Peyer's patch (tissue), 4 donors: ENCODE measurements around the gene BMPR1A. TPM values are rescaled to one million over a fixed set of nuclear protein-coding genes. Genes with fewer than 3 reads are reported as not detected.

ENCODE experiments used
- DNase-seq, 3 donors: peaks; one replicate each; pipeline ENCODE4 v3.0.0-alpha.2; 2017 to 2019
- H3K27ac ChIP-seq, 4 donors: fragments of 200-600 bp; sonication (generic); one replicate each; pipeline ENCODE4 v1.5.1; 2016 to 2019
- H3K27me3 ChIP-seq, 2 donors: fragments of 200-600 bp; sonication (generic); one replicate each; pipeline ENCODE4 v1.5.1; 2019
- H3K36me3 ChIP-seq, 3 donors: fragments of 200-600 bp; sonication (generic); one replicate each; pipeline ENCODE4 v1.5.1; 2016 to 2019
- H3K4me1 ChIP-seq, 4 donors: fragments of 200-600 bp; sonication (generic); one replicate each; pipeline ENCODE4 v1.5.1; 2016 to 2019
- H3K4me3 ChIP-seq, 4 donors: fragments of 200-600 bp; sonication (generic); 1 replicate in 3 of 4; 2 replicates in 1 of 4; pipeline ENCODE4 v1.5.1; 2016 to 2019; ENCODE audit warnings: mild to moderate bottlenecking in 1 of 4
- H3K9me3 ChIP-seq, 4 donors: fragments of 200-600 bp; sonication (generic); one replicate each; pipeline ENCODE4 v1.5.1; 2016 to 2019; ENCODE audit warnings: mild to moderate bottlenecking in 1 of 4
- POLR2A ChIP-seq, 2 donors: fragments of 450-650 bp; IDR thresholded peaks; one replicate each; pipeline ENCODE4 v1.5.1; 2017; ENCODE audit warnings: antibody characterized with exemption in 2 of 2, mild to moderate bottlenecking in 2 of 2, moderate library complexity in 2 of 2
- total RNA-seq, 4 donors: library from RNA; depleted of rRNA; stranded (reverse); fragments of >200 nt; gene quantifications; one replicate each; pipeline ENCODE4 v1.1.0, GENCODE V29; 2016
- TF ChIP-seq, protein P1 (sequence below), 6 experiments: fragments of 450-650 bp in 4 of 6; fragments of 200-600 bp in 2 of 6; sonication (generic) in 1 of 6; IDR thresholded peaks; one replicate each; pipeline ENCODE4 v1.5.1; 2017 to 2019; ENCODE audit warnings: antibody characterized with exemption in 6 of 6, mild to moderate bottlenecking in 3 of 6, moderate library complexity in 1 of 6

The BMPR1A gene
- total RNA-seq, 4 donors from 2014 or later: 17.1 to 40.1 (median 24.9) TPM

DNA sequence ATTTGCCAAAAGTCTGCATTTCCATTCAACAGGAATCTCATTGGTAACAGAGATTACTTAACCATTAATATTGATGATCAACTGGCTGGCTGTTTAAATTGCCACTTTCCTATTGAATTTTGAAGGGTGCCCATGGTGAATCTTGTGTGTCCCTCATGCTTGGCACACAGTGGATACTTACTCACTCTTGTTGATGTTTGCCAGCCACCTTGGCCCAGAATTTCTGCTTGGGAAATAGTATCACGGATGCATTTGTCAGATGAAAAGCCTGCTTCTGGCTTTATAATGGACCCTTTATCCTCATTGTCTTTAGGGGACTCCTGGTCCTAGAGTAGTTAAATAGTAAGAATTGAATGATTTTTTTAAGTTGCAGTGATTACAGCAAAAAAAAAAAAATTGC, 149.0 kb downstream of the BMPR1A start:
- Histone ChIP-seq H3K4me3 (no peak overlapping the region), H3K27ac (no peak overlapping the region), H3K9me3 (no peaks in the 10 kb centered on the region), H3K27me3 (no peaks in the 10 kb centered on the region), H3K36me3 (peaks cover 0 to 46% (median 0%) of the 10 kb centered on the region in 3 donors), H3K4me1 (no peaks in the 10 kb centered on the region)
- DNase-seq: no peak
- TF ChIP-seq POLR2A (IDR thresholded peaks at IDR 0.05): no peak
- TF ChIP-seq, protein P1, sequence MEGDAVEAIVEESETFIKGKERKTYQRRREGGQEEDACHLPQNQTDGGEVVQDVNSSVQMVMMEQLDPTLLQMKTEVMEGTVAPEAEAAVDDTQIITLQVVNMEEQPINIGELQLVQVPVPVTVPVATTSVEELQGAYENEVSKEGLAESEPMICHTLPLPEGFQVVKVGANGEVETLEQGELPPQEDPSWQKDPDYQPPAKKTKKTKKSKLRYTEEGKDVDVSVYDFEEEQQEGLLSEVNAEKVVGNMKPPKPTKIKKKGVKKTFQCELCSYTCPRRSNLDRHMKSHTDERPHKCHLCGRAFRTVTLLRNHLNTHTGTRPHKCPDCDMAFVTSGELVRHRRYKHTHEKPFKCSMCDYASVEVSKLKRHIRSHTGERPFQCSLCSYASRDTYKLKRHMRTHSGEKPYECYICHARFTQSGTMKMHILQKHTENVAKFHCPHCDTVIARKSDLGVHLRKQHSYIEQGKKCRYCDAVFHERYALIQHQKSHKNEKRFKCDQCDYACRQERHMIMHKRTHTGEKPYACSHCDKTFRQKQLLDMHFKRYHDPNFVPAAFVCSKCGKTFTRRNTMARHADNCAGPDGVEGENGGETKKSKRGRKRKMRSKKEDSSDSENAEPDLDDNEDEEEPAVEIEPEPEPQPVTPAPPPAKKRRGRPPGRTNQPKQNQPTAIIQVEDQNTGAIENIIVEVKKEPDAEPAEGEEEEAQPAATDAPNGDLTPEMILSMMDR (IDR thresholded peaks at IDR 0.05): no peak

DNA sequence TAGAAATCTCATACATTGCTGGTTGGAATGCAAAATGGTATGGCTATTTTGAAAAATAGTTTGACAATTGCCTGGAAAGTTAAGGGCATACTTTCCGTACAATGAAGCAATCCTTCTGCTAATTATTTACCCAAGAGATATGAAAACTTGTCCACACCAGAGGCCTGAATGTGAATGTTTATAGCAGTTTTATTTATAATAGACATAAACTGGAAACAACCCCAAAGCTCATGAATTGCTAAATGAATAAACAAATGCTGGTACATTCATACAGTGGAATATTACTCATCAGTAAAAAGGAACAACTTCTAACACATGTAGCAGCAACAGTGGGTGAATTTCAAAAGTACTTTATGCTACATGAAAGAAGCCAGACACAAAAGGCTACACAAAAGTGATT, 158.3 kb downstream of the BMPR1A start:
- H3K36me3 ChIP-seq: peaks cover 0 to 38% (median 0%) of the 10 kb centered on the region in 3 donors
- TF ChIP-seq, protein P1 (IDR thresholded peaks at IDR 0.05): no peak
- no peak for TF ChIP-seq POLR2A (IDR thresholded peaks at IDR 0.05)
- no peak for DNase-seq
- H3K27me3 ChIP-seq: no peaks in the 10 kb centered on the region
- no peaks in the 10 kb centered on the region for H3K9me3 ChIP-seq
- no peak overlapping the region for H3K4me3 ChIP-seq
- no peak overlapping the region for H3K27ac ChIP-seq
- no peaks in the 10 kb centered on the region for H3K4me1 ChIP-seq

DNA sequence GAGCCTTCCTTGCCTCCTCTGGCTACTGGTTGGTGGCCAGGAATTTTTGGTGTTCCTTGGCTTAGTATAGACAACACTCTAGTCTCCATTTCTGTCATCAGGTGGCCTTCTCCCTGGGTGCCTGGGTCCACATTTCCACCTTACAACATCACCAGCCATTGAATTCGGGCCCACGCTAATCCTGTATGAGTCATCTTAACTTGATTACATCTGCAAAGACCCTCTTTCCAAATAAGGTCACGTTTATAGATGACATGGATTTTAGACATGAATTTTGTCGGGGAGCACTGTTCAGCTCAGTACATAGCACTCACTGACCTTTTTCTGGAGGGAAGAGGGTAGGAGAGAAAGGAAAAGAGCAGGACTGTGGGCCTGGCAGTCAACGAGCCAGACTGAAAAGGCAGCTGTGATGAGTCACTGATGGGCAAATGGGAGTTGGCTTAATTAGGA, 161.6 kb downstream of the BMPR1A start:
- H3K36me3 ChIP-seq: peaks cover 0 to 55% (median 0%) of the 10 kb centered on the region in 3 donors
- peak overlapping the region in 1 of 4 donors; percentile 10 for H3K27ac ChIP-seq
- DNase-seq: no peak
- H3K4me3 ChIP-seq: no peak overlapping the region
- TF ChIP-seq, protein P1 (IDR thresholded peaks at IDR 0.05): no peak
- no peak for TF ChIP-seq POLR2A (IDR thresholded peaks at IDR 0.05)
- no peaks in the 10 kb centered on the region for H3K9me3 ChIP-seq
- no peaks in the 10 kb centered on the region for H3K4me1 ChIP-seq
- H3K27me3 ChIP-seq: no peaks in the 10 kb centered on the region

DNA sequence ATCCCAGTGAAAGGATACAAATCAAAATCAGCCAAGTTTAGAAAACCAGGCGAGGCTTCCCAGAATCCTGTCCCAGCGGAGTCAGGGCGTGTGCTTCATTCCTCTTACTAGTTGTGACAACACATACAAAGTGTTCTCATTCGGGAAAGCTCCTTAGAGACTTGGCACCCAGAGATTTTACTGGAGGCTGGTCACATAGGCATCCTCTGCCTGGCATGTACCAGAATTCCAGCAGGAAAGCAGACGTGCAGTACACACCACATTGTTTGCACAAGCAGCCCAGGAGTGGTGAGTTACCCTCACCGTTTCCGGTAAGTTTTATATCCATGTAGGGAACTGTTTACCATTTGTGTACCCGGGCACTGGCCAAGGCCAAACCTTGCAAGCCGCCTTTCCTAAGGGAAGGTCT, 166.1 kb downstream of the BMPR1A start:
- DNase-seq: no peak
- H3K9me3 ChIP-seq: no peaks in the 10 kb centered on the region
- no peaks in the 10 kb centered on the region for H3K4me1 ChIP-seq
- TF ChIP-seq, protein P1 (IDR thresholded peaks at IDR 0.05): no peak
- no peak for TF ChIP-seq POLR2A (IDR thresholded peaks at IDR 0.05)
- peak overlapping the region in 1 of 4 donors; percentile 43 for H3K27ac ChIP-seq
- H3K36me3 ChIP-seq: peaks cover 0 to 41% (median 0%) of the 10 kb centered on the region in 3 donors
- no peaks in the 10 kb centered on the region for H3K27me3 ChIP-seq
- no peak overlapping the region for H3K4me3 ChIP-seq

DNA sequence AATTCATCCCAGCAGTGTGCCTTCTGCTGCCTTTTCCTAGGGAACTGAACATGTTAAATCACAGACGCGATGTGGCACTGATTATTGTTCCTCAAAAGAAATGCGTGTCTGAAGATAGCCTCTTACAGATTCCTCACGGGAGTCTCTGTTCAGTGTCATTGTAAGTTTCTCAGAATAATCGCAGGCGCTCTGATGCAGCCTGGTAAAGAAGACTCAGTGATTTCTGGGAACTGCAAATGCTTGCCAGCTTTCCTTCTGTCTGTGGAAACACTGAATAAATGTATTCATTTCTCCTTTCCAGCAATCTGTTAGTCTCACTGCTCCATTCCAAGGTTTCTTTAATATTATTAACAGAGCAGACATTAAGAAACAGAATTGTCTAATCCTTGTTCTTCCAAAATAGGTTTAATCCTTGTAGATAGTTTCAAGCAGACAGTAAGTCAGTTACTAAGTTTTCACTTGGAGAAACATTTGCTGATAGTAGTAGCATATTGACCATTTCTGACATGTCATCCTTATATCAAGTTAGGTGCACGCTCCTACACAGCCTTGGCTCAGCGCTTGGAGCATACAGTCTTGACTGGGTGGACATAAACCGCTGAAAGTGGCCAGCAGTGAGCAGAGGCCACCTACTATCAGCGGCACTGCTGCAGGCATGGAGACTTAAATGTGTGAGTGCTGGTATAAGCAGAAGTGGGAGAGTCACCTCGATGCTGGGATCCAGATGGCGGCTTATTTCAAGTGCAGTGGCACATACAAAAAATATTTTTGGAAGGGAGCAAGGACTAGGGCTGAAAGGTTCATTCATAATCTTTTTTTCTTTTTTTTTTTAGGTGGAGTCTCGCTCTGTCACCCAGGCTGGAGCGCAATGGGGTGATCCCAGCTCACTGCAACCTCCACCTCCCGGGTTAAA, 173.3 kb downstream of the BMPR1A start:
- Histone ChIP-seq H3K4me1 (no peaks in the 10 kb centered on the region), H3K36me3 (peaks cover 0 to 28% (median 0%) of the 10 kb centered on the region in 3 donors), H3K27me3 (no peaks in the 10 kb centered on the region), H3K4me3 (no peak overlapping the region), H3K27ac (peak overlapping the region in 1 of 4 donors; percentile 46), H3K9me3 (no peaks in the 10 kb centered on the region)
- TF ChIP-seq, protein P1 (IDR thresholded peaks at IDR 0.05): no peak
- no peak for DNase-seq
